ENCODE measurements around the gene GMEB1.

GMEB1 gene

DNA sequence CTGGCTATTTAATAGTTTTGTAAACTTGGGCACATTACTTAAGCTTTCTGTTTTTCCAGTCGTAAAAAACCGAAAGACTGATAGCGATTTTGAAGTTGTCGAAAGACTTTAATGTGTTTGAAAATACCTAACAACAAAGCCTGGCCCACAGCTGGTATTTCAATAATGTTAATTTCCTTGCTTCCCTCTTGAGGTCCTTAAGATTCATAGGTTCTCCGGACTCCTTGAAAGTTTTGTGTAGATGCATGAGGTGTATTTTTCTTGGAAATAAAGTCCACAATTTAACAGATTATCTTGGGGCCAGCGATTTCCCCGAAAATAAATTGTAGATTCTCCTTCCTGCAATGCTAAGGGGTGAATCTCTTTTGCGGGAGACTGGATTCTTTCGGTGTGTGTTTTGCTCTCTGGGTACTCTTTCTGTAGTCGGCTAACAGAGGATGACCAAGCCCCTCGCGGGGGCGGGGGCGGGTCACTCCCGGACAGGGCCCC, 67.4 kb downstream of the GMEB1 start:
- Mint-ChIP-seq H3K4me3 (peak overlapping the region; percentile 95 to 100 (median 99)), H3K27me3 (ENCODE audit: low read depth) (no peaks in the 10 kb centered on the region), H3K27ac (peak overlapping the region; percentile 98 to 100 (median 100)), H3K36me3 (ENCODE audit: low read depth) (peaks cover 27% of the 10 kb centered on the region), H3K4me1 (peaks cover 37% of the 10 kb centered on the region), H3K9me3 (no peaks in the 10 kb centered on the region)
- TF ChIP-seq CTCF (IDR thresholded peaks at IDR 0.05; ENCODE audit: unreplicated experiment in 3 of 3) = no peak

GRCh38 chr1:28736450-28737306, 68.1 kb downstream of the GMEB1 start, which contains the start of gene YTHDF2:
YTHDF2 (plus strand) TSS chr1:28736940; CDS start chr1:28737121, 181 bp downstream.
- H3K36me3 Mint-ChIP-seq (ENCODE audit: low read depth) = peaks cover 32% of the 10 kb centered on the region

GRCh38 chr1:28737307-28738132, 68.9 kb downstream of the GMEB1 start:
- Mint-ChIP-seq H3K27ac (peak overlapping the region; percentile 98 to 100 (median 100)), H3K27me3 (ENCODE audit: low read depth) (no peaks in the 10 kb centered on the region), H3K36me3 (ENCODE audit: low read depth) (peaks cover 41% of the 10 kb centered on the region), H3K4me3 (peak overlapping the region; percentile 95 to 100 (median 99)), H3K4me1 (peaks cover 42% of the 10 kb centered on the region), H3K9me3 (no peaks in the 10 kb centered on the region)
- no peak for TF ChIP-seq CTCF (IDR thresholded peaks at IDR 0.05; ENCODE audit: unreplicated experiment in 3 of 3)

More at GRCh38 chr1:28736450-28737306, 68.1 kb downstream of the GMEB1 start, which contains the start of gene YTHDF2:
- peak; percentile 89 to 97 (median 95) for TF ChIP-seq CTCF (IDR thresholded peaks at IDR 0.05; ENCODE audit: unreplicated experiment in 3 of 3)
- peak within 1 kb of the TSS; percentile 95 to 100 (median 99) for H3K4me3 Mint-ChIP-seq
- H3K27me3 Mint-ChIP-seq (ENCODE audit: low read depth) = no peaks in the 10 kb centered on the region
- H3K27ac Mint-ChIP-seq = peak within 1 kb of the TSS; percentile 98 to 100 (median 100)
- peaks cover 37% of the 10 kb centered on the region for H3K4me1 Mint-ChIP-seq
- no peaks in the 10 kb centered on the region for H3K9me3 Mint-ChIP-seq

GRCh38 chr1:28740118-28740517, 71.5 kb downstream of the GMEB1 start:
- no peaks in the 10 kb centered on the region for H3K9me3 Mint-ChIP-seq
- H3K4me1 Mint-ChIP-seq = peaks cover 65% of the 10 kb centered on the region
- H3K36me3 Mint-ChIP-seq (ENCODE audit: low read depth) = peaks cover 67% of the 10 kb centered on the region
- peak overlapping the region; percentile 32 to 45 (median 33) for H3K27ac Mint-ChIP-seq
- H3K4me3 Mint-ChIP-seq = peak overlapping the region; percentile 95 to 100 (median 99)
- TF ChIP-seq CTCF (IDR thresholded peaks at IDR 0.05; ENCODE audit: unreplicated experiment in 3 of 3) = no peak
- no peaks in the 10 kb centered on the region for H3K27me3 Mint-ChIP-seq (ENCODE audit: low read depth)

DNA sequence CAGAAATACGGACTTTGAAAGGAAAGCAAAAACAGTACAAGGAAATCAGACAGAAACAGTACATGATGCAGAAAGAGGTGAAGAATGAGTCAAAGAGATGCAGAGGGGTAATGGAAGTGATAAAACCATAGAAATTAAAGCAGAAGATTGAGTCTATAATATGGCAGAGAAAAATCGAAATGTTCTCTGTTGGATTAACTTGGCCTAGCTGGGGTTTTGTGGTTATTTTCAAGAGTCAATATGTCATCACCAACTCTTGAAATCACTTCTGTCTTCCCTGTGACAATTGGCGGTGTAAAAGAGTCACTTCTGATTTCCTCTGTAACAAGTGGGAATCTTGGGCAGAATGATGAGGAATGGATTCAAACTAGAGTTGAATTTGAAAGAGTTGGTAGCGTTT, 75.6 kb downstream of the GMEB1 start:
- H3K27me3 Mint-ChIP-seq (ENCODE audit: low read depth) = no peaks in the 10 kb centered on the region
- H3K36me3 Mint-ChIP-seq (ENCODE audit: low read depth) = peaks cover 82% of the 10 kb centered on the region

More for the DNA sequence above, 75.6 kb downstream of the GMEB1 start:
- peaks cover 51% of the 10 kb centered on the region for H3K4me1 Mint-ChIP-seq
- peak overlapping the region in 2 of 3 experiments; percentile 14 to 49 for H3K4me3 Mint-ChIP-seq
- H3K27ac Mint-ChIP-seq = no peak overlapping the region
- TF ChIP-seq CTCF (IDR thresholded peaks at IDR 0.05; ENCODE audit: unreplicated experiment in 3 of 3) = no peak
- H3K9me3 Mint-ChIP-seq = no peaks in the 10 kb centered on the region

All from nephron (organoid).